IMR-90 (cell line): ENCODE results near the gene IL11. TPM values are rescaled to one million over a fixed set of nuclear protein-coding genes. Genes with fewer than 3 reads are reported as not detected.
A peak's percentile ranks its signal among the peaks of the same experiment; 100 is the strongest.

ENCODE experiments used
- ATAC-seq: fragments of 200-7000 bp; cut with Tn5 transposase; 2 replicates; pipeline ENCODE4 v1.9.1; 2020; ENCODE audit warnings: low read depth, mild to moderate bottlenecking, moderate library complexity
- BruUV-seq: library from RNA; stranded (reverse); fragments of 400-500 nt; replicated peaks from 2 replicates; lab custom pipeline; 2021; lab: Mats Ljungman, UMichigan
- CTCF ChIA-PET: fragments of 300-600 bp; formaldehyde crosslinking; extraction: SDS; loops from one replicate; lab custom pipeline; 2021; ENCODE audit warnings: antibody characterized with exemption; lab: Yijun Ruan, JAX
- POLR2A ChIA-PET: fragments of 300-600 bp; sonication (Branson Sonifier 250); formaldehyde crosslinking; loops from one replicate; lab custom pipeline; 2022; ENCODE audit warnings: antibody characterized with exemption; ENCODE audit not compliant: unreplicated experiment; lab: Charles Lee
- DNase-seq: peaks from one replicate; pipeline ENCODE4 v3.0.0; 2013
- H2AFZ ChIP-seq: replicated peaks from 2 replicates; pipeline ENCODE3; 2013; ENCODE audit warnings: low read length, mild to moderate bottlenecking; ENCODE audit not compliant: poor library complexity
- H2AK5ac ChIP-seq: 2 replicates; pipeline ENCODE4 v1.6.1; 2013; ENCODE audit warnings: low read depth, low read length, inconsistent platforms
- H2AK9ac ChIP-seq: replicated peaks from 2 replicates; pipeline ENCODE3; 2013; ENCODE audit warnings: mild to moderate bottlenecking, low read depth, low read length, moderate library complexity; ENCODE audit not compliant: poor library complexity
- H2BK120ac ChIP-seq: 2 replicates; pipeline ENCODE4 v1.6.1; 2013; ENCODE audit warnings: low read depth, low read length, inconsistent platforms
- H2BK15ac ChIP-seq: 3 replicates; pipeline ENCODE4 v1.6.1; 2013; ENCODE audit warnings: low read depth, low read length, inconsistent platforms
- H2BK20ac ChIP-seq: 2 replicates; pipeline ENCODE4 v1.6.1; 2013; ENCODE audit warnings: low read depth, mild to moderate bottlenecking, inconsistent platforms, low read length, moderate library complexity
- H2BK5ac ChIP-seq: 2 replicates; pipeline ENCODE4 v1.6.1; 2013; ENCODE audit warnings: mild to moderate bottlenecking, low read depth, low read length, inconsistent platforms; ENCODE audit not compliant: poor library complexity, severe bottlenecking
- H3K14ac ChIP-seq: replicated peaks from 2 replicates; pipeline ENCODE4 v1.6.1; 2013; ENCODE audit warnings: low read depth, low read length, inconsistent platforms
- H3K18ac ChIP-seq: 2 replicates; pipeline ENCODE4 v1.6.1; 2013; ENCODE audit warnings: low read depth, low read length, control low read depth
- H3K23ac ChIP-seq: 2 replicates; pipeline ENCODE4 v1.6.1; 2013; ENCODE audit warnings: low read depth, low read length, inconsistent platforms
- H3K27ac ChIP-seq: 2 replicates; pipeline ENCODE4 v1.5.1; 2013; ENCODE audit warnings: mild to moderate bottlenecking, control low read depth, low read length; ENCODE audit not compliant: insufficient read depth
- H3K27me3 ChIP-seq: 2 replicates; pipeline ENCODE4 v1.6.1; 2013; ENCODE audit warnings: low read length; ENCODE audit not compliant: control insufficient read depth, insufficient read depth
- H3K36me3 ChIP-seq: 2 replicates; pipeline ENCODE4 v1.6.1; 2013; ENCODE audit warnings: low read length, mixed read lengths; ENCODE audit not compliant: control insufficient read depth, insufficient read depth
- H3K4ac ChIP-seq: 2 replicates; pipeline ENCODE4 v1.6.1; 2013; ENCODE audit warnings: low read depth, low read length, inconsistent platforms
- H3K4me1 ChIP-seq: 2 replicates; pipeline ENCODE4 v1.6.1; 2013; ENCODE audit warnings: low read length, mixed read lengths; ENCODE audit not compliant: control insufficient read depth, insufficient read depth
- H3K4me2 ChIP-seq: 2 replicates; pipeline ENCODE4 v1.6.1; 2013; ENCODE audit warnings: low read depth, mild to moderate bottlenecking, control low read depth, low read length, moderate library complexity
- H3K4me3 ChIP-seq: 2 replicates; pipeline ENCODE4 v1.5.1; 2013; ENCODE audit warnings: low read depth, mild to moderate bottlenecking, control low read depth, low read length, moderate library complexity; ENCODE audit not compliant: insufficient read depth
- H3K56ac ChIP-seq: 2 replicates; pipeline ENCODE4 v1.6.1; 2013; ENCODE audit warnings: low read length, inconsistent platforms; ENCODE audit not compliant: insufficient read depth; ENCODE audit errors: extremely low read depth
- H3K79me1 ChIP-seq, 2 experiments: 2 replicates each; pipeline ENCODE4 v1.6.1; 2013; ENCODE audit warnings: low read length in 2 of 2, inconsistent platforms in 1 of 2, low read depth in 1 of 2
- H3K9ac ChIP-seq: 2 replicates; pipeline ENCODE4 v1.6.1; 2013; ENCODE audit warnings: low read depth, low read length, control low read depth
- H3K9me1 ChIP-seq: 2 replicates; pipeline ENCODE4 v1.6.1; 2013; ENCODE audit warnings: low read length, inconsistent platforms; ENCODE audit not compliant: insufficient read depth
- H3K9me3 ChIP-seq: 2 replicates; pipeline ENCODE4 v1.6.1; 2013; ENCODE audit warnings: low read length; ENCODE audit not compliant: control insufficient read depth, insufficient read depth
- H4K20me1 ChIP-seq: 2 replicates; pipeline ENCODE4 v1.6.1; 2013; ENCODE audit warnings: low read length, inconsistent platforms; ENCODE audit not compliant: insufficient read depth
- H4K5ac ChIP-seq: 2 replicates; pipeline ENCODE4 v1.6.1; 2013; ENCODE audit warnings: mild to moderate bottlenecking, low read depth, low read length, control low read depth
- H4K8ac ChIP-seq, 2 experiments: 2 replicates each; pipeline ENCODE4 v1.6.1; 2013; ENCODE audit warnings: low read depth in 2 of 2, low read length in 2 of 2, control low read depth in 1 of 2, inconsistent platforms in 1 of 2
- H4K91ac ChIP-seq: 2 replicates; pipeline ENCODE4 v1.6.1; 2013; ENCODE audit warnings: low read depth, low read length, inconsistent platforms; ENCODE audit not compliant: insufficient read depth
- CEBPB ChIP-seq: IDR thresholded peaks from 2 replicates; pipeline ENCODE4 v1.6.1; 2012; ENCODE audit warnings: low read depth, low read length, improper control_type of control experiment
- WGBS, 2 experiments: methylation state at CpG; one replicate each; pipeline versions ENCODE4 v1.1.5 to v1.1.7; 2013; ENCODE audit warnings: missing lambda C conversion rate in 2 of 2; ENCODE audit not compliant: insufficient read length in 1 of 2; ENCODE audit errors: extremely low coverage in 2 of 2; 5-methylcytosine and 5-hydroxymethylcytosine counted together
- dilution Hi-C: fragments of 300-500 bp; cut with HindIII; formaldehyde crosslinking; loops from one replicate; pipeline ENCODE4 v1.14.3; 2018; ENCODE audit warnings: low sequenced_read_pairs; ENCODE audit not compliant: unreplicated experiment
- in situ Hi-C: fragments of 300-500 bp; cut with MboI; formaldehyde crosslinking; loops from 3 replicates; pipeline ENCODE4 v1.14.3; 2019; ENCODE audit warnings: low sequenced_read_pairs, inconsistent platforms, mixed read lengths
- intact Hi-C: fragments of 100-400 bp; cut with micrococcal nuclease; formaldehyde crosslinking; loops from 2 replicates; pipeline ENCODE4 v1.10.0; 2022
- polyA plus RNA-seq, 3 experiments: library from polyadenylated mRNA; depleted of rRNA; stranded (reverse); fragments of >200 nt; gene quantifications; 2 replicates each; pipeline ENCODE4 v1.2.3, GENCODE V29; 2012; ENCODE audit warnings: low replicate concordance in 1 of 3
- total RNA-seq: library from RNA; depleted of rRNA; stranded (reverse); fragments of >200 nt; gene quantifications from 2 replicates; pipeline ENCODE4 v1.2.3, GENCODE V29; 2012

IL11 gene
- total and polyA plus RNA-seq, 2 of the 4 experiments (the other 2 are of a cell fraction), result 14.3 to 33.6 TPM

DNA sequence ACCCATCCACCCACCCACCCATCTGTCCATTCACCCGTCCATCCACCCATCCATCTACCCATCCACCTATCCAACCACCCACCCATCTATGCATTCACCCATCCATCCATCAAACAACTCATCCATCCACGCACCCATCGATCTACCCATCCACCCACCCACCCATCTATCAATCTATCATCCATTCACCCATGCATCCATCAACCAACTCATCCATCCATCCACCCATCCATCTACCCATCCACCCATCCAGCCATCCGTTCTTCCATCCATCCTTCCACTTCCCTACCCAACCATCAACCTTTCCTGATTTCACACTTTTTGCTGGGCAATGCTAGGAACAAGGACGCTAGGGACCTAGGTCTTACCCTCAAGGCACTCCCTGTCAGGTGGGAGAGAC, 11.8 kb upstream of the IL11 start:
- dilution Hi-C loops, result no loop called here
- Histone ChIP-seq H3K9ac (no peak overlapping the region), H3K23ac (no peak overlapping the region), H3K56ac (no peak overlapping the region), H3K4me1 (peaks cover 14% of the 10 kb centered on the region), H3K4me3 (no peak overlapping the region), H4K20me1 (peaks cover 13% of the 10 kb centered on the region), H3K79me1 (peaks cover 14 to 16% of the 10 kb centered on the region in 2 experiments; a peak in 3 of 4 replicates), H4K5ac (no peak overlapping the region), H3K36me3 (peaks cover 6% of the 10 kb centered on the region), H3K27me3 (no peaks in the 10 kb centered on the region), H2BK20ac (no peak overlapping the region), H3K9me3 (no peaks in the 10 kb centered on the region), H3K27ac (no peak overlapping the region), H3K4me2 (no peak overlapping the region), H2BK15ac (no peak overlapping the region), H4K91ac (no peak overlapping the region; the same call in 1 of the 2 replicates), H2BK5ac (no peak overlapping the region), H3K9me1 (0 out of 2 replicates have a peak, but pooled peaks cover 4% of the 10 kb centered on the region), H3K4ac (no peak overlapping the region), H2AK5ac (0 out of 2 replicates have a peak overlapping the region, but pooled peaks have one; percentile 61), H2AFZ (no peak overlapping the region), H3K14ac (no peak overlapping the region), H3K18ac (no peak overlapping the region), H2BK120ac (no peak overlapping the region), H4K8ac (no peak overlapping the region), H2AK9ac (no peak overlapping the region)
- no peak for ATAC-seq
- POLR2A ChIA-PET, result no interaction called here
- 97 to 98% methylated on average over 3 to 4 of the region's 5 CpGs for WGBS, 2 experiments
- CTCF ChIA-PET, result no interaction called here
- intact Hi-C loops, result no loop called here
- no peak for DNase-seq
- in situ Hi-C loops, result loop anchor here (10.0 kb wide), 1 partner anchor 87 kb away; no protein-coding TSS in a partner anchor
- TF ChIP-seq CEBPB, result no peak
- no TSS peak for BruUV-seq
